NCI-H526 (cell line): ENCODE results near the gene AOAH.
A peak's percentile ranks its signal among the peaks of the same experiment; 100 is the strongest.

ENCODE experiments used
- DNase-seq, 2 experiments: peaks; one replicate each; lab custom pipeline; 2025; lab: John Stamatoyannopoulos, UW

AOAH gene

GRCh38 chr7:36723951-36724664 lies at the start of gene AOAH:
TSS of gene AOAH (minus strand) at chr7:36724494. CDS start at chr7:36724148, 346 bp downstream.
- DNase-seq = no peak

GRCh38 chr7:36766451-36766850 lies 42.2 kb upstream of the AOAH start:
- no peak for DNase-seq

- DNase-seq = peak in 1 of 2 experiments; percentile 12
These were observed 41.3 kb upstream of the AOAH start for GRCh38 chr7:36765605-36766004.

GRCh38 chr7:36764929-36765328 lies 40.6 kb upstream of the AOAH start:
- DNase-seq = no peak

GRCh38 chr7:36763132-36763816 lies 39.0 kb upstream of the AOAH start:
- DNase-seq = peak; percentile 36 to 47

- DNase-seq = peak; percentile 42 to 67
These were observed 38.1 kb upstream of the AOAH start for GRCh38 chr7:36762394-36762793.

- DNase-seq = no peak
These were observed 37.5 kb upstream of the AOAH start for GRCh38 chr7:36761835-36762234.

GRCh38 chr7:36760856-36761762 lies 36.8 kb upstream of the AOAH start:
- no peak for DNase-seq

GRCh38 chr7:36758879-36759278 lies 34.6 kb upstream of the AOAH start:
- no peak for DNase-seq

GRCh38 chr7:36755484-36755883 lies 31.2 kb upstream of the AOAH start:
- no peak for DNase-seq

GRCh38 chr7:36752026-36752711 lies 27.9 kb upstream of the AOAH start:
- DNase-seq = no peak

- DNase-seq = no peak
These were observed 26.2 kb upstream of the AOAH start for GRCh38 chr7:36750451-36750850.

- no peak for DNase-seq
These were observed 25.1 kb upstream of the AOAH start for GRCh38 chr7:36749282-36749960.

- no peak for DNase-seq
These were observed 23.8 kb upstream of the AOAH start for GRCh38 chr7:36748017-36748487.

GRCh38 chr7:36747280-36748016 lies 23.2 kb upstream of the AOAH start:
- DNase-seq = no peak

GRCh38 chr7:36746347-36746746 lies 22.1 kb upstream of the AOAH start:
- DNase-seq = no peak

- DNase-seq = no peak
These were observed 18.8 kb upstream of the AOAH start for GRCh38 chr7:36742911-36743775.

GRCh38 chr7:36741866-36742265 lies 17.6 kb upstream of the AOAH start:
- DNase-seq = no peak

- no peak for DNase-seq
These were observed 15.1 kb upstream of the AOAH start for GRCh38 chr7:36739351-36739750.

- DNase-seq = no peak
These were observed 12.6 kb upstream of the AOAH start for GRCh38 chr7:36736899-36737211.
